ENCODE results near the gene TMEM203. TPM values are rescaled to one million over a fixed set of nuclear protein-coding genes. Genes with fewer than 3 reads are reported as not detected.

The TMEM203 gene
- total RNA-seq, 2 donors from 2014 or later: 15.3 to 27.1 TPM

DNA sequence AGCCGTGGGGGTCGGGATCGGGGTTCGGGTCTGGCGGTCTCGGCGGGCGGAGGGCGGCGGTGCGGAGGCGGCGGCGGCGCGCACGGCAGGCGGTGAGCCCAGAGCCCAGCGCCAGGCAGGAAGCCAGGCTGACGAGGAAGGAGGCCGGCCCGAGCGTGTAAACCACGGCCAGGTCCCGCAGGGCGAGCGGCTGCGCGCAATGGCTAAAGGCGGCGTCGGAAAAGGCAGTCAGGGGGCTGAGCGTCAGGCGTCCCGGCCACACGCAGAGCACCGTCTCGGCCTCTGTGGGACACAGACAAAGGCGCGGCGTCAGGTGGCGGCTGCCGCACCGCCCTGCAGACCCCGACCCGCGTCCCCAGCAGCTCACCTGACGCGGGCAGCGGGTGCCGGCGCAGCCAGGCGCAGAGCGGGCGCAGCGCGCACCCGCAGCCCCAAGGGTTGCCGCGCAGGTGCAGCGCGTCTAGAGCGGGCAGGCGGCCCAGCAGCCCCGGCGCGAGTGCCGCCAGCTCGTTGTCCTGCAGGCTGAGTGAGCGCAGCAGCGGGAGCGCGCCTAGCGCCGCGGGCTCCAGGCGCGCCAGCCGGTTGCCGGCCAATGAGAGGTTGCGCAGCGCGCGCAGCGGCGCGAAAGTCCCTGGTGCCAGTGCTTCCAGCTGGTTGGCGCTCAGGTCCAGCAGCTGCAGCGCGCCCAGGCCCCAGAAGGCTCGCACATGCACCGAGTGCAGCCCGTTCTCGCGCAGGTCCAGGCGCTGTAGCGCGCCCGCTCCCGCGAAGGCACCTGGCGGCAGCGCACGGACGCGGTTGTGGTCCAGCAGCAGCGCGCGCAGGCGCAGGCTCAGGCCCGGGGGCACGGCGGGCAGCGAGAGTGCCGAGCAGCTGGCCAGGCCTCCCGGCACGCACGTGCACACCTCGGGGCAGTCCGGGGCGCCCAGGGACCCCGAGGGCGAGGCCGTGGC lies 36.3 kb downstream of the TMEM203 start:
- no peak overlapping the region for H3K27ac Mint-ChIP-seq
- no peaks in the 10 kb centered on the region for H3K36me3 Mint-ChIP-seq
- ATAC-seq: peak; percentile 23 to 55
- H3K9me3 Mint-ChIP-seq: no peaks in the 10 kb centered on the region
- DNase-seq (ENCODE audit: low spot score in 2 of 2): peak in 1 of 2 donors; percentile 36

DNA sequence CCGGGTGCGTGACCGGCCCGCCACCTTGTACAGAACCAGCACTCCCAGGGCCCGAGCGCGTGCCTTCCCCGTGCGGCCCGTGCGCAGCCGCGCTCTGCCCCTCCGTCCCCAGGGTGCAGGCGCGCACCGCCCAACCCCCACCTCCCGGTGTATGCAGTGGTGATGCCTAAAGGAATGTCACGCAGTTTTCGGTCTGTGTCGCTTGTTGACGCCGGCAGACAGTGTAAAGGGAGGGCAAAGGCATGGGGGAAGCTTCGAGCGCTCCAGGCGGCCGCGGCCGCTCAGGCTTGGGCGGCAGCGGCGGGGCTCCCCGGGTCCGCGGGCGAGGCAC lies 36.9 kb downstream of the TMEM203 start:
- DNase-seq (ENCODE audit: low spot score in 2 of 2): no peak
- H3K9me3 Mint-ChIP-seq: no peaks in the 10 kb centered on the region

DNA sequence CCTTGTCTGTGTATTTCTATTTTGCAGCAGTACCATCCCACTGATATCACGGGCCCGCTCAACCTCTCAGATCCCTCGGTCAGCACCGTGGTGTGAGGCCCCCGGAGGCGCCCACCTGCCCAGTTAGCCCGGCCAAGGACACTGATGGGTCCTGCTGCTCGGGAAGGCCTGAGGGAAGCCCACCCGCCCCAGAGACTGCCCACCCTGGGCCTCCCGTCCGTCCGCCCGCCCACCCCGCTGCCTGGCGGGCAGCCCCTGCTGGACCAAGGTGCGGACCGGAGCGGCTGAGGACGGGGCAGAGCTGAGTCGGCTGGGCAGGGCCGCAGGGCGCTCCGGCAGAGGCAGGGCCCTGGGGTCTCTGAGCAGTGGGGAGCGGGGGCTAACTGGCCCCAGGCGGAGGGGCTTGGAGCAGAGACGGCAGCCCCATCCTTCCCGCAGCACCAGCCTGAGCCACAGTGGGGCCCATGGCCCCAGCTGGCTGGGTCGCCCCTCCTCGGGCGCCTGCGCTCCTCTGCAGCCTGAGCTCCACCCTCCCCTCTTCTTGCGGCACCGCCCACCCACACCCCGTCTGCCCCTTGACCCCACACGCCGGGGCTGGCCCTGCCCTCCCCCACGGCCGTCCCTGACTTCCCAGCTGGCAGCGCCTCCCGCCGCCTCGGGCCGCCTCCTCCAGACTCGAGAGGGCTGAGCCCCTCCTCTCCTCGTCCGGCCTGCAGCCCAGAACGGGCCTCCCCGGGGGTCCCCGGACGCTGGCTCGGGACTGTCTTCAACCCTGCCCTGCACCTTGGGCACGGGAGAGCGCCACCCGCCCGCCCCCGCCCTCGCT lies 37.5 kb downstream of the TMEM203 start:
- Mint-ChIP-seq H3K36me3 (no peaks in the 10 kb centered on the region), H3K9me3 (no peaks in the 10 kb centered on the region), H3K27ac (no peak overlapping the region)
- DNase-seq (ENCODE audit: low spot score in 2 of 2) (no peak), ATAC-seq (peak in 1 of 2 donors; percentile 15)

More for the DNA sequence above, 36.9 kb downstream of the TMEM203 start:
- peak in 1 of 2 donors; percentile 35 for ATAC-seq
- no peak overlapping the region for H3K27ac Mint-ChIP-seq
- H3K36me3 Mint-ChIP-seq: no peaks in the 10 kb centered on the region

DNA sequence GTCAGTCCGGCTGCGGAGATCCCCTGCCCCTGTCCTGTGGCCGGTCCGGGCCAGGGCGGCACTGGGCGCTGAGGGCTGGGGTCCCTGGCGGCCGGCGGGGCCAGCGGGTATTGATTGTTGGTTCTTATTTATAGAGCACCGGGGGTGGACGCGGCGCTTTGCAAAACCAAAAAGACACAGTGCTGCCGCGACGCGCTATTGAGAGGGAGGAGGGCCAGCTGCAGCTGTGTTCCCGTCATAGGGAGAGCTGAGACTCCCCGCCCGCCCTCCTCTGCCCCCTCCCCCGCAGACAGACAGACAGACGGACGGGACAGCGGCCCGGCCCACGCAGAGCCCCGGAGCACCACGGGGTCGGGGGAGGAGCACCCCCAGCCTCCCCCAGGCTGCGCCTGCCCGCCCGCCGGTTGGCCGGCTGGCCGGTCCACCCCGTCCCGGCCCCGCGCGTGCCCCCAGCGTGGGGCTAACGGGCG lies 38.1 kb downstream of the TMEM203 start:
- H3K27ac Mint-ChIP-seq: no peak overlapping the region
- no peak for DNase-seq (ENCODE audit: low spot score in 2 of 2)
- H3K36me3 Mint-ChIP-seq: no peaks in the 10 kb centered on the region
- no peak for ATAC-seq
- no peaks in the 10 kb centered on the region for H3K9me3 Mint-ChIP-seq

DNA sequence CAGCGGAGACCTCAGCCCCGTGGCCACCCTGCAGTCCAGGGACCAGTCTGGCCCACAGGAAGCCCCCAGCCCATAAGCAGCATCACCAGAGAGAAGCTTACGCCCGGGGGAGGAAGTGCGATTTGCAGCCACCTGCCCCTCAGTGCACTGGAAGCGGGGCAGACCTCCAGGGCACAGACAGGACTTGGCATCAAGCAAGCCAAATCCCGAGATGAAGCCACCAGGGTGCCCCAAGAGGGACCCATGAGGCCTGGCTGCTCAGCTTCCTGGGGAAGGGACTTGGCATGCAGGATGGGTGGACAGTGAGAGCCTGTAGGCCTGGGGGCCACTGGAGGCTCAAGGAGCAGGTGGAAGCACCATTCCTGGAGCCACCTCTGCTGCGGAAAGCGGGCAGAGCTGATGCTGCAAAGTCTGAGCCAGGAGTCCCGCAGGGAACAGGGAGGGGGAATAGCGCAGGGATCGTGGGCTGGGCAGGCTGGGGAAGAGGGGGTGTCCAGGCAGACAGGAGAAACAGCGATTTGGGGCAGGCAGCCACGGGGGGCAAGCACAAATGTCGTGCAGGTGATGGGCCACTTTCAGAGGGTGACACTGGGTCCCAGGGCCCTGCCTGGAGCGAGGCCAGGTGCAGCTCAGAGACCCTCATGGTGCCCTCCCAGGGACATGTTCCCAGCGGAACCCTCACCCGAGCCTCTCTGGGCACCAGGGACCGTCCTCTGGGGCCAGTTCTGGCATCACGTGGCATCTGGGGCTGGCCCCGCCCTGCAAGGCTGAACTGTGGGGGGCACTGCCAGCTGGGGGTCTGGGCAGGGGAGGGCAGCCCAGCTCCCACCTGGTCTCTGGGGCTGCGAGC lies 38.8 kb downstream of the TMEM203 start:
- Mint-ChIP-seq H3K27ac (no peak overlapping the region), H3K9me3 (no peaks in the 10 kb centered on the region), H3K36me3 (no peaks in the 10 kb centered on the region)
- no peak for DNase-seq (ENCODE audit: low spot score in 2 of 2)
- no peak for ATAC-seq

DNA sequence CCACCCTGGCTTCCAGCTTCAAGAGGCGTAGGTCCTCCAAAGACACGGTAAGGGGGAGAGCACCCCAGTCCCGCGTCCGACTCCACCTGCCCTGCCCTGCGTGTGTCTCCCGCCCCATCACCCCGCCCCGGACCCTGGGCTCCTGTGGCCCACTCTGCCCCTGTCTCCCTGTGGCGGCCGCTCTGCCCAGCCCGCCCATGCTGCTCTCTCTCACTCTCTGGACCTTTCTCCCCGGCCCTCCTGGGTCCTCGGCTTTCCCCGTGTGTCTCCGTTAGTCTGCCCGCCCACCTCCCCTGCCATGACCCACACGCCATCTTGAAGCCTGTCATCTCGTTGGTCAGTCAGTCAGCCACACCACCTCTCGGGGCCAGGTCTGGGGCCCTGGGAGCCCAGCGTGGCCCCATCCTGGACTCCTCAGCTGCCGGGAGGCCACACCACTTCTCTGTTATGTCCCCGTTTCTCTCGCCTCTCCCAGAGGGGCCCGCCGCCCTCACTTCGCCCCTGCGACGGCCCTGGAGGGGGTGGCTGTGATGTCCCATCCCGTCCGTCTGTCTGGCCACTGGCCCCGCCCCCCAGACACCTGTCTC lies 40.1 kb downstream of the TMEM203 start:
- Mint-ChIP-seq H3K27ac (no peak overlapping the region), H3K36me3 (no peaks in the 10 kb centered on the region), H3K9me3 (no peaks in the 10 kb centered on the region)
- ATAC-seq (no peak), DNase-seq (ENCODE audit: low spot score in 2 of 2) (no peak)

DNA sequence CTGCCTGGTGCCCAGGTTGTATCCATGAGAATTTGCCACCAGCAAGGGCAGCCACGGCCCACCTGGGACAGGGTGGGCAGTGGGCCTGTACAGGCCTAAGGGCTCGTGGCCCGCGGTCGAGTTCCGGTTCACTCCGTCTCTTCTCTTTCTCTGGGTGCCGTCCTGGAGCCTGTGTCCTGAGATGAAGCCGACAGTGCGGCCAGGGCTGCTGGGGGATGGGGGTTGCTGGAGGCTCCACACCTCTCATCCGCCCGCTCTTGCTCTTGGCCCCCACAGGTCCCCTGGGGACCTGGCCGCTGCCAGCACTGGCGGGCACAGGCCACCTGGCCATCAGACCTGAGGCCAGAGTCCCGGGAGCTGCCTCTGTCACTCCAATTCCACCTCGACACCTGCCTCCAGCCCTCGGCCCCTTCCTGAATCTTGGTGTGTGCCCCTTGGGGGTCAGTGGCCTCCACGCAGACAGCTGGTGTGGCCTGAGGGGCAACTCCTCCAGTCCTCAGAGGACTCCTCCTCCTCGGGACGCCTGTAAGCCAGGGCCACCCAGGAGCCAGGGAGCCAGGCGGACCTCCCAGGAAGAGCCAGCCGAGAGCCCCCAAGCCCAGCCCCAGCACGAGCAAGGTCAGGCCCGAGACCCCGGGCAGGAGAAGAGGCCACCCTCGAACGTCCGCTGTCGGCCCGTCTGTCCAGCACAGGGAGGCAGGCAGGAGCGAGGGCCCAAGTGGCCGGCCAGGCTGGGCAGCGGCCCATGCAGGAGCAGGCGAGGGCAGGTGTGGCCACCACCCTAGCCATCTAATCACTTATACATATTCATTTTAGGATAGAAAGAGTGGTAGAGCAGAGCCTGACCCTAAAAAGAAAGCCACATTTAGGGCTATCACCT lies 40.8 kb downstream of the TMEM203 start:
- no peak for DNase-seq (ENCODE audit: low spot score in 2 of 2)
- ATAC-seq: no peak
- Mint-ChIP-seq H3K27ac (no peak overlapping the region), H3K36me3 (no peaks in the 10 kb centered on the region), H3K9me3 (no peaks in the 10 kb centered on the region)

DNA sequence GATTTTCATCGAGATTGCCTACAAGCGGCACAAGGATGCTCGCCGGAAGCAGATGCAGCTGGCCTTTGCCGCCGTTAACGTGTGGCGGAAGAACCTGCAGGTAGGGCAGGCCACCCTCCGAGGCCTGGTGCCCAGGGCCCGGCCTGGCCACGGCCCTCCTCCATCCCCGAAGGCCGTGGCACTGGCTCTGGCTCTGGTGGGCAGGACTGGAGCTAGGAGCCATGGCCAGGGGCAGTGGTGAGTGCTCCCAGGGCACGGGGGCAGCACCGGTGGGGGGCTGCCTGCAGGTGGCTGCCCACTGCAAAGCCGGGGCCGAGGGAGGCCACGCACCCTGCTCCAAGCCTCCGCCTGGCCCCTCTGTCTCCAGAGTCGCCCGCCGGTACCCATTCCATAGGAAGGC lies 41.6 kb downstream of the TMEM203 start:
- no peak overlapping the region for H3K27ac Mint-ChIP-seq
- ATAC-seq (no peak), DNase-seq (ENCODE audit: low spot score in 2 of 2) (no peak)
- H3K36me3 Mint-ChIP-seq: no peaks in the 10 kb centered on the region
- no peaks in the 10 kb centered on the region for H3K9me3 Mint-ChIP-seq

DNA sequence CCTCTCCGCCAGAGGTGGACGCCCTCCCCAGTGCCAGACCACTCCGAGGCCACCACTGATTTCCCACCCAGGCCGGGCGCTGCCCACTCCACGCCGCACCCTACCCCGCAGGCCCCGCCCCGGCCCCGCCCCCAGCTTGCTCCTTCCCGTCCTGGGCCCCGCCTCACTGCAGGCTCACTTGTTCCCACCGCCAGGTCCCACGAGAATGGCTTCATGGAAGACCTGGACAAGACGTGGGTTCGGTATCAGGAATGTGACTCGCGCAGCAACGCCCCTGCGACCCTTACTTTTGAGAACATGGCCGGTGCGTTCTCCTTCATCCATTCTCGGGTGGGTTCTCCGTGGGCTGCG lies 42.1 kb downstream of the TMEM203 start:
- no peaks in the 10 kb centered on the region for H3K9me3 Mint-ChIP-seq
- no peak overlapping the region for H3K27ac Mint-ChIP-seq
- no peaks in the 10 kb centered on the region for H3K36me3 Mint-ChIP-seq
- no peak for ATAC-seq
- DNase-seq (ENCODE audit: low spot score in 2 of 2): no peak

DNA sequence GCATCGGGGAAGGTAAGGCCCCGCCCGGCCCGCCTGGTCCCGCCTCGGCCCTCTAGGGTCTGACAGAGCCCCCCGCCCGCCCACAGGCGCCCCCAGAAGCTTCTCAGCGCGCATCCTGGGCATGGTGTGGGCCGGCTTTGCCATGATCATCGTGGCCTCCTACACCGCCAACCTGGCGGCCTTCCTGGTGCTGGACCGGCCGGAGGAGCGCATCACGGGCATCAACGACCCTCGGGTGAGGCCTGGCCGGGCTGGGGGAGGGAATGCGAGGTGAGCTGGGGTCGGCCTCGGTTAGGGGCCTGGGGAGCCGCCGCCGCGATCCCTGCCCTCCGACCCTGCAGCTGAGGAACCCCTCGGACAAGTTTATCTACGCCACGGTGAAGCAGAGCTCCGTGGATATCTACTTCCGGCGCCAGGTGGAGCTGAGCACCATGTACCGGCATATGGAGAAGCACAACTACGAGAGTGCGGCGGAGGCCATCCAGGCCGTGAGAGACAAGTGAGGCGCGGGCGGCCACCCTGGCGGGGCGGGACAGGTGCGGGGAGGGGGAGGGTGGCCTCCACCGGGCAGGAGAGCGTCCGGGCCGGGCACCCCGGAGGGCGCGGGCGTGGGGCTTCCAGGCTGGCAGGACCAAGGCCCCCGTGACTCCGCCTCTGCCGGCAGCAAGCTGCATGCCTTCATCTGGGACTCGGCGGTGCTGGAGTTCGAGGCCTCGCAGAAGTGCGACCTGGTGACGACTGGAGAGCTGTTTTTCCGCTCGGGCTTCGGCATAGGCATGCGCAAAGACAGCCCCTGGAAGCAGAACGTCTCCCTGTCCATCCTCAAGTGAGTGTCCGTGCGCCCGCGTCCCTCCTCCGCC lies 42.7 kb downstream of the TMEM203 start:
- H3K27ac Mint-ChIP-seq: no peak overlapping the region
- no peak for DNase-seq (ENCODE audit: low spot score in 2 of 2)
- peak; percentile 36 to 40 for ATAC-seq
- H3K9me3 Mint-ChIP-seq: no peaks in the 10 kb centered on the region
- no peaks in the 10 kb centered on the region for H3K36me3 Mint-ChIP-seq

DNA sequence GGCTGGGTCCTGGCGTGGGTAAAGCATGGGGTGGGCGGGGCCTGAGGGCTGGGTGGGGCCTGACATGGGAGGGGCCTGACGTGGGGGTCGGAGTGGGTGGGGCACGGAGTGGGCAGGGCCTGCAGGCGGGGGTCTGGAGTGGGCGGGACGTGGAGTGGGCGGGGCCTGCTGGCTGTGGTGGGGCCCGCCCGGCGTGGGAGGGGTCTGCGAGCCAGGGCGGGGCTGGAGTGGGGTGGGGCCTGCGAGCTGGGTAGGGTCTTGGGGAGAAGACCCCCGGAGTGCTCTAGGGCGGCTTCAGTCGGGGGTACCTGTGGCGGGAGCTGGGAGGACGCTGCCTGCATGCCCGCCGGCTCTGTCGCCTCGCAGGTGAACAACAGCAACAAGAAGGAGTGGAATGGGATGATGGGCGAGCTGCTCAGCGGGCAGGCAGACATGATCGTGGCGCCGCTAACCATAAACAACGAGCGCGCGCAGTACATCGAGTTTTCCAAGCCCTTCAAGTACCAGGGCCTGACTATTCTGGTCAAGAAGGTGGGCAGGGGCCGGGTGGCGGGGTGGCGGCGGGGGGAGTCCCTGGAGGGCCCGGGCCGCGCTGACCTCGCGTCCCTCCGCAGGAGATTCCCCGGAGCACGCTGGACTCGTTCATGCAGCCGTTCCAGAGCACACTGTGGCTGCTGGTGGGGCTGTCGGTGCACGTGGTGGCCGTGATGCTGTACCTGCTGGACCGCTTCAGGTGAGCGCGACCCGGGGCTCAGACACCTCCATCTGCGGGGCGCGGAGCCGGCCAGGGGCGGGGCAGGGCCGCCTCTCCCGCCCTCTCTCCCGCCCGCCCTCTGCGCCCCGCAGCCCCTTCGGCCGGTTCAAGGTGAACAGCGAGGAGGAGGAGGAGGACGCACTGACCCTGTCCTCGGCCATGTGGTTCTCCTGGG lies 43.6 kb downstream of the TMEM203 start:
- no peak overlapping the region for H3K27ac Mint-ChIP-seq
- ATAC-seq: no peak

DNA sequence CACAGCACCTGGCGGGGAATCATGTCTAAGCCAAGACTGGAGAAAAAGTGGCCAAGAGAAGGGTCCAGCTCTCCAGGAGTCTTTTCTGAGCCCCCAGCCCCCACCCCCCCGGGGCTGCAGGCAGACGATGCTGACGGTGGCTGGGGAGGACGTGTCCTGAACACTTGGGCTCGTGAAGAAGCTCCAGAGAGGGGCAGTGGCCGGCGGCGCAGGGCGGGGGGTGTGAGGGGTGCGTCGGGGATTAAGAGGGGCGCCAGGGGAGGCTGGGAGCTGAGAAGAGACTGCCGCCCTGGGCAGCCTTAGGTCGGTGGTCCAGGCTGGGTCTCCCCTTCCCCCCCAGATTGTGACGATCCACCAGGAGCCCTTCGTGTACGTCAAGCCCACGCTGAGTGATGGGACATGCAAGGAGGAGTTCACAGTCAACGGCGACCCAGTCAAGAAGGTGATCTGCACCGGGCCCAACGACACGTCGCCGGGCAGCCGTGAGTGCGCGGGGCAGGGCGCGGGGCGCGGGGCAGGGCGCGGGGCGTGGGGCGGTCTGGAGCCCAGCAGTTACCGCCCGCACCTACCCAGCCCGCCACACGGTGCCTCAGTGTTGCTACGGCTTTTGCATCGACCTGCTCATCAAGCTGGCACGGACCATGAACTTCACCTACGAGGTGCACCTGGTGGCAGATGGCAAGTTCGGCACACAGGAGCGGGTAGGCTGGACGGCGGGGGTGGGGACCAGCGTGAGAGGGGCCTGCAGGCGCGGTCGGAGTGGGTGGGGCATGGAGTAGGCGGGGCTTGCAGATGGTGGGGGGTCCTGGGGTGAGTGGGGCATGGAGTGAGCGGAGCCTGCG lies 44.5 kb downstream of the TMEM203 start:
- no peaks in the 10 kb centered on the region for H3K36me3 Mint-ChIP-seq
- H3K9me3 Mint-ChIP-seq: no peaks in the 10 kb centered on the region
- no peak overlapping the region for H3K27ac Mint-ChIP-seq
- DNase-seq (ENCODE audit: low spot score in 2 of 2): peak in 1 of 2 donors; percentile 53
- ATAC-seq: no peak

More for the DNA sequence above, 43.6 kb downstream of the TMEM203 start:
- Mint-ChIP-seq H3K36me3 (no peaks in the 10 kb centered on the region), H3K9me3 (no peaks in the 10 kb centered on the region)
- DNase-seq (ENCODE audit: low spot score in 2 of 2): no peak

DNA sequence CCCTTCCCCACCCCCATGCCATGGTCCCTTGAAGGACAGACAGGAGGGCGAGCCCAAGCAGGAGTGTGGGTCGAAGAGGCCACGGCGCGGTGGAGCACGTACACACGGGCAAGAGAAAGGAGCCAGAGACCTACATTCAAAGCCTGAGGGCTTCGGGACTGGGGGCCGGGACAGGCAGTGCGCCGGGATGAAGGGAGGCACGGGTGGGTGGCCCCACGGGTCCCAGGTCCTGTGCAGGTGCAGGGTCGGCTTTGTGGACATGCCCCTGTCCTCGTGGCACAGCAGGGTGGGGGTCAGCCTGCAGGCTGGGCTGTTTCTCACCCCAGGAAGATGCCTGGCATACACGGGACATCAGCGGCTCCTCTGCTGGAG lies 45.4 kb downstream of the TMEM203 start:
- Mint-ChIP-seq H3K27ac (no peak overlapping the region), H3K36me3 (no peaks in the 10 kb centered on the region), H3K9me3 (no peaks in the 10 kb centered on the region)
- ATAC-seq: no peak
- DNase-seq (ENCODE audit: low spot score in 2 of 2): no peak
